ENCODE results near the gene ACKR2. TPM values are rescaled to one million over a fixed set of nuclear protein-coding genes. Genes with fewer than 3 reads are reported as not detected.

The ACKR2 gene
- total and polyA plus RNA-seq, 2 experiments from 2014 or later, result 0.35 TPM; not detected in 1

DNA sequence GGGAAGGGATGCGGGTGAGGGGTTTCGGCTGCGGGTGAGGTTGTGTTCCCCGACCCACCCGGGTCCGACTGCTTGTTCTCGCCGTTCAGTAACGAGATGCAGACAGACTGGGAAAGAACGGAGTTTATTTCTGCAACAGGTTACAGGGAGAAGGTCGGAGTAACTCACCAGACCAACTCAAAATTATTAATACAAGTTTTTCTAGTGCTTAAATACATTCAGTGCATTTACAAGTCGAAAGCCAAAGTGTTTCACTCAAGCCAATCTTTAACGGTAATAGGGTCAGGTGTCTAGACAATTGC lies 4.5 kb upstream of the ACKR2 start:
- Histone ChIP-seq H3K27ac (ENCODE audit: low read depth) (no peak overlapping the region), H3K9me2 (ENCODE audit: insufficient read depth) (no peaks in the 10 kb centered on the region), H3F3A (replicated peaks; ENCODE audit: low read depth) (peaks cover 6% of the 10 kb centered on the region; the same call in 1 of the 2 replicates), H3K27me3 (ENCODE audit: insufficient read depth) (peaks cover 19% of the 10 kb centered on the region), H3K4me3 (peak overlapping the region; percentile 92), H2AFZ (peak overlapping the region; percentile 96), H3K79me2 (replicated peaks; ENCODE audit: insufficient read depth) (peaks cover 40% of the 10 kb centered on the region), H4K20me1 (replicated peaks; ENCODE audit: insufficient read depth) (no peaks in the 10 kb centered on the region; the same call in 1 of the 2 replicates), H3K36me3 (ENCODE audit: insufficient read depth) (no peaks in the 10 kb centered on the region), H3K4me2 (peak overlapping the region; percentile 94), H3K4me1 (ENCODE audit: insufficient read depth) (peaks cover 23% of the 10 kb centered on the region)
- Mint-ChIP-seq H3K36me3 (ENCODE audit: low read depth) (peaks cover 14% of the 10 kb centered on the region), H3K9me3 (no peaks in the 10 kb centered on the region), H3K27ac (no peak overlapping the region), H3K27me3 (ENCODE audit: insufficient read depth, low read depth, poor library complexity) (peaks cover 17% of the 10 kb centered on the region), H3K4me3 (peak overlapping the region; percentile 95), H3K4me1 (peaks cover 32% of the 10 kb centered on the region)
- DNase-seq (ENCODE audit: low spot score) (no peak), ATAC-seq (no peak)
- TF ChIP-seq, protein P1, sequence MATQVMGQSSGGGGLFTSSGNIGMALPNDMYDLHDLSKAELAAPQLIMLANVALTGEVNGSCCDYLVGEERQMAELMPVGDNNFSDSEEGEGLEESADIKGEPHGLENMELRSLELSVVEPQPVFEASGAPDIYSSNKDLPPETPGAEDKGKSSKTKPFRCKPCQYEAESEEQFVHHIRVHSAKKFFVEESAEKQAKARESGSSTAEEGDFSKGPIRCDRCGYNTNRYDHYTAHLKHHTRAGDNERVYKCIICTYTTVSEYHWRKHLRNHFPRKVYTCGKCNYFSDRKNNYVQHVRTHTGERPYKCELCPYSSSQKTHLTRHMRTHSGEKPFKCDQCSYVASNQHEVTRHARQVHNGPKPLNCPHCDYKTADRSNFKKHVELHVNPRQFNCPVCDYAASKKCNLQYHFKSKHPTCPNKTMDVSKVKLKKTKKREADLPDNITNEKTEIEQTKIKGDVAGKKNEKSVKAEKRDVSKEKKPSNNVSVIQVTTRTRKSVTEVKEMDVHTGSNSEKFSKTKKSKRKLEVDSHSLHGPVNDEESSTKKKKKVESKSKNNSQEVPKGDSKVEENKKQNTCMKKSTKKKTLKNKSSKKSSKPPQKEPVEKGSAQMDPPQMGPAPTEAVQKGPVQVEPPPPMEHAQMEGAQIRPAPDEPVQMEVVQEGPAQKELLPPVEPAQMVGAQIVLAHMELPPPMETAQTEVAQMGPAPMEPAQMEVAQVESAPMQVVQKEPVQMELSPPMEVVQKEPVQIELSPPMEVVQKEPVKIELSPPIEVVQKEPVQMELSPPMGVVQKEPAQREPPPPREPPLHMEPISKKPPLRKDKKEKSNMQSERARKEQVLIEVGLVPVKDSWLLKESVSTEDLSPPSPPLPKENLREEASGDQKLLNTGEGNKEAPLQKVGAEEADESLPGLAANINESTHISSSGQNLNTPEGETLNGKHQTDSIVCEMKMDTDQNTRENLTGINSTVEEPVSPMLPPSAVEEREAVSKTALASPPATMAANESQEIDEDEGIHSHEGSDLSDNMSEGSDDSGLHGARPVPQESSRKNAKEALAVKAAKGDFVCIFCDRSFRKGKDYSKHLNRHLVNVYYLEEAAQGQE (IDR thresholded peaks at IDR 0.05; ENCODE audit: unreplicated experiment), result no peak
- TF ChIP-seq JUNB (IDR thresholded peaks at IDR 0.05; ENCODE audit: unreplicated experiment) (no peak), ZNF114 (CRISPR knock-in tag; IDR thresholded peaks at IDR 0.05) (no peak), EZH2phosphoT487 (IDR thresholded peaks at IDR 0.05; ENCODE audit: unreplicated experiment) (no peak), STAT1 (IDR thresholded peaks at IDR 0.05; ENCODE audit: unreplicated experiment) (no peak), POLR2AphosphoS5 (IDR thresholded peaks at IDR 0.05; ENCODE audit: low read depth) (no peak), EZH2 (IDR thresholded peaks at IDR 0.05; ENCODE audit: low read depth, unreplicated experiment) (peak; percentile 7)
- TF ChIP-seq, protein P2, sequence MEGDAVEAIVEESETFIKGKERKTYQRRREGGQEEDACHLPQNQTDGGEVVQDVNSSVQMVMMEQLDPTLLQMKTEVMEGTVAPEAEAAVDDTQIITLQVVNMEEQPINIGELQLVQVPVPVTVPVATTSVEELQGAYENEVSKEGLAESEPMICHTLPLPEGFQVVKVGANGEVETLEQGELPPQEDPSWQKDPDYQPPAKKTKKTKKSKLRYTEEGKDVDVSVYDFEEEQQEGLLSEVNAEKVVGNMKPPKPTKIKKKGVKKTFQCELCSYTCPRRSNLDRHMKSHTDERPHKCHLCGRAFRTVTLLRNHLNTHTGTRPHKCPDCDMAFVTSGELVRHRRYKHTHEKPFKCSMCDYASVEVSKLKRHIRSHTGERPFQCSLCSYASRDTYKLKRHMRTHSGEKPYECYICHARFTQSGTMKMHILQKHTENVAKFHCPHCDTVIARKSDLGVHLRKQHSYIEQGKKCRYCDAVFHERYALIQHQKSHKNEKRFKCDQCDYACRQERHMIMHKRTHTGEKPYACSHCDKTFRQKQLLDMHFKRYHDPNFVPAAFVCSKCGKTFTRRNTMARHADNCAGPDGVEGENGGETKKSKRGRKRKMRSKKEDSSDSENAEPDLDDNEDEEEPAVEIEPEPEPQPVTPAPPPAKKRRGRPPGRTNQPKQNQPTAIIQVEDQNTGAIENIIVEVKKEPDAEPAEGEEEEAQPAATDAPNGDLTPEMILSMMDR (conservative IDR thresholded peaks at IDR 0.05; ENCODE audit: low read depth in 2 of 2), result no peak

DNA sequence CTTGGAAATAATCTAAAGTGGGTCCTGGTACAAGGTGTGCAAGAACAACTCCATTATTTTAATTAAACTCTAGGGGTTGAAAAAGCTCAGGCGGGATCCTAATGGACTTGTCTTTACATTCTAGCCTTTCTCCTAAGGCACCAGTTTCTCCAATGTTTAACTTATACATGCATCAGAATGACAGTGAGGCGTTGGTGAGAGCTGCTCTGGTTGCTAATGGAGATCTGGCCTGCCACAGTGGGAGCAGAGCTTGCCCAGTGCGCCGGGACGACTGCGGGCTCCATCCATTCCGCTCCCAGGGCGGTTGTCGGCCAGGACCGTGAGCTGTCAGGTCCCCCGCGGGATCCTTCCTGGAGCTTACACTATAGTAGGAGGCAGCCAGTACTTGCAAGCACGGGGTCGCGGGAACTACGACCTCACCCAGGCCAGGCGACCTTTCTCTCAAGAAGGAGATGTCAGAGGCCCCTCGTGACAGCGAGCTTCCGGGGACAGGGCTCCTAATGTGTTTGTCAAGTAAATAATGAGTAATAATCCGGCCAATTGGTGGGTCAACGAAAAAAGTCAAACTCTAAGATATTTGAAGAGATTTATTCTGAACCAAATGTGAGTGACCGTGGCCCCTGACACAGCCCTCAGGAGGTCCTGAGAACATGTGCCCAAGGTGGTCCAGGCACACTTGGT lies 4.0 kb upstream of the ACKR2 start:
- H3K27me3 Mint-ChIP-seq (ENCODE audit: insufficient read depth, low read depth, poor library complexity), result peaks cover 17% of the 10 kb centered on the region
- H2AFZ ChIP-seq, result peak overlapping the region; percentile 96
- no peak for TF ChIP-seq CREB1 (CRISPR knock-in tag; IDR thresholded peaks at IDR 0.05; ENCODE audit: low read depth)
- TF ChIP-seq, protein P3, sequence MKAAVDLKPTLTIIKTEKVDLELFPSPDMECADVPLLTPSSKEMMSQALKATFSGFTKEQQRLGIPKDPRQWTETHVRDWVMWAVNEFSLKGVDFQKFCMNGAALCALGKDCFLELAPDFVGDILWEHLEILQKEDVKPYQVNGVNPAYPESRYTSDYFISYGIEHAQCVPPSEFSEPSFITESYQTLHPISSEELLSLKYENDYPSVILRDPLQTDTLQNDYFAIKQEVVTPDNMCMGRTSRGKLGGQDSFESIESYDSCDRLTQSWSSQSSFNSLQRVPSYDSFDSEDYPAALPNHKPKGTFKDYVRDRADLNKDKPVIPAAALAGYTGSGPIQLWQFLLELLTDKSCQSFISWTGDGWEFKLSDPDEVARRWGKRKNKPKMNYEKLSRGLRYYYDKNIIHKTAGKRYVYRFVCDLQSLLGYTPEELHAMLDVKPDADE (IDR thresholded peaks at IDR 0.05), result no peak
- TF ChIP-seq ZNF331 (CRISPR knock-in tag; IDR thresholded peaks at IDR 0.05; ENCODE audit: low read depth), result no peak
- TF ChIP-seq, protein P2 (conservative IDR thresholded peaks at IDR 0.05; ENCODE audit: low read depth in 2 of 2), result no peak
- TF ChIP-seq STAT1 (IDR thresholded peaks at IDR 0.05; ENCODE audit: unreplicated experiment), result no peak
- TF ChIP-seq EZH2phosphoT487 (IDR thresholded peaks at IDR 0.05; ENCODE audit: unreplicated experiment), result no peak
- TF ChIP-seq, protein P1 (IDR thresholded peaks at IDR 0.05; ENCODE audit: unreplicated experiment), result no peak

More for the DNA sequence above, 4.0 kb upstream of the ACKR2 start:
- Histone ChIP-seq H3K27ac (ENCODE audit: low read depth) (no peak overlapping the region), H4K20me1 (replicated peaks; ENCODE audit: insufficient read depth) (no peaks in the 10 kb centered on the region; the same call in 1 of the 2 replicates), H3K36me3 (ENCODE audit: insufficient read depth) (no peaks in the 10 kb centered on the region), H3K9me2 (ENCODE audit: insufficient read depth) (no peaks in the 10 kb centered on the region), H3K4me1 (ENCODE audit: insufficient read depth) (peaks cover 18% of the 10 kb centered on the region), H3F3A (replicated peaks; ENCODE audit: low read depth) (peaks cover 6% of the 10 kb centered on the region; the same call in 1 of the 2 replicates), H3K4me3 (peak overlapping the region; percentile 92), H3K27me3 (ENCODE audit: insufficient read depth) (peaks cover 19% of the 10 kb centered on the region), H3K79me2 (replicated peaks; ENCODE audit: insufficient read depth) (peaks cover 35% of the 10 kb centered on the region), H3K4me2 (peak overlapping the region; percentile 94)
- Mint-ChIP-seq H3K9me3 (no peaks in the 10 kb centered on the region), H3K36me3 (ENCODE audit: low read depth) (peaks cover 13% of the 10 kb centered on the region), H3K4me3 (peak overlapping the region; percentile 95), H3K27ac (no peak overlapping the region), H3K4me1 (peaks cover 29% of the 10 kb centered on the region)
- peak; percentile 52 for ATAC-seq
- DNase-seq (ENCODE audit: low spot score), result peak; percentile 67

All from GM23338 (cell line).